Astrocyte (in vitro differentiated cells and primary cell): ENCODE data around the gene NCOR2. TPM values are rescaled to one million over a fixed set of nuclear protein-coding genes. Genes with fewer than 3 reads are reported as not detected.

Experiments used
- DNase-seq: peaks from one replicate; pipeline ENCODE4 v3.0.0-alpha.2; 2010; ENCODE audit warnings: low read depth
- FAIRE-seq: peaks from 2 replicates; lab custom pipeline; 2011; peaks lifted over from hg19 to GRCh38; lab: Jason Lieb, UNC
- H2AFZ ChIP-seq: 2 replicates; pipeline ENCODE4 v1.6.0; 2012; ENCODE audit warnings: low read depth, low read length, inconsistent platforms
- H3K27ac ChIP-seq: 2 replicates; pipeline ENCODE4 v1.5.1; 2011; ENCODE audit warnings: low read depth, low read length, inconsistent platforms
- H3K27me3 ChIP-seq: 2 replicates; pipeline ENCODE4 v1.6.0; 2011; ENCODE audit warnings: low read length, inconsistent platforms; ENCODE audit not compliant: insufficient read depth
- H3K36me3 ChIP-seq: 2 replicates; pipeline ENCODE4 v1.5.1; 2011; ENCODE audit warnings: low read length, inconsistent platforms; ENCODE audit not compliant: insufficient read depth
- H3K4me1 ChIP-seq: 2 replicates; pipeline ENCODE4 v1.5.1; 2011; ENCODE audit warnings: low read length, inconsistent platforms; ENCODE audit not compliant: insufficient read depth
- H3K4me2 ChIP-seq: 2 replicates; pipeline ENCODE4 v1.6.0; 2012; ENCODE audit warnings: low read length, inconsistent platforms
- H3K4me3 ChIP-seq: 2 replicates; pipeline ENCODE4 v1.5.1; 2011; ENCODE audit warnings: low read depth, mild to moderate bottlenecking, low read length, inconsistent platforms; ENCODE audit not compliant: insufficient read depth
- H3K79me2 ChIP-seq: 2 replicates; pipeline ENCODE4 v1.6.0; 2012; ENCODE audit warnings: mild to moderate bottlenecking, low read length, inconsistent platforms; ENCODE audit not compliant: insufficient read depth
- H3K9ac ChIP-seq: 2 replicates; pipeline ENCODE4 v1.6.0; 2012; ENCODE audit warnings: mild to moderate bottlenecking, low read length, inconsistent platforms
- H3K9me3 ChIP-seq: 2 replicates; pipeline ENCODE4 v1.5.1; 2012; ENCODE audit warnings: low read depth, mild to moderate bottlenecking, low read length, inconsistent platforms; ENCODE audit not compliant: insufficient read depth
- H4K20me1 ChIP-seq: 2 replicates; pipeline ENCODE4 v1.6.0; 2012; ENCODE audit warnings: low read length, inconsistent platforms; ENCODE audit not compliant: insufficient read depth
- H3K27ac Mint-ChIP-seq: one replicate; pipeline ENCODE4 v1.8.0; 2021; ENCODE audit warnings: mild to moderate bottlenecking, mixed read lengths; ENCODE audit not compliant: unreplicated experiment
- H3K27me3 Mint-ChIP-seq: one replicate; pipeline ENCODE4 v1.8.0; 2021; ENCODE audit warnings: low read depth, mixed read lengths; ENCODE audit not compliant: unreplicated experiment
- H3K36me3 Mint-ChIP-seq: one replicate; pipeline ENCODE4 v1.8.0; 2021; ENCODE audit warnings: low read depth, mixed read lengths; ENCODE audit not compliant: unreplicated experiment
- H3K4me1 Mint-ChIP-seq: one replicate; pipeline ENCODE4 v1.8.0; 2021; ENCODE audit warnings: low read depth, mixed read lengths; ENCODE audit not compliant: unreplicated experiment
- H3K4me3 Mint-ChIP-seq: one replicate; pipeline ENCODE4 v1.8.0; 2021; ENCODE audit warnings: mild to moderate bottlenecking, moderate library complexity, mixed read lengths; ENCODE audit not compliant: unreplicated experiment
- H3K9me3 Mint-ChIP-seq: one replicate; pipeline ENCODE4 v1.8.0; 2021; ENCODE audit warnings: mild to moderate bottlenecking, mixed read lengths; ENCODE audit not compliant: unreplicated experiment
- CTCF ChIP-seq: IDR thresholded peaks from 2 replicates; pipeline ENCODE4 v1.5.1; 2011; ENCODE audit warnings: low read depth, mild to moderate bottlenecking, inconsistent platforms, low read length, moderate library complexity; ENCODE audit not compliant: insufficient read depth
- EZH2 ChIP-seq: IDR thresholded peaks from 2 replicates; pipeline ENCODE4 v1.6.1; 2012; ENCODE audit warnings: mild to moderate bottlenecking, low read length, inconsistent platforms; ENCODE audit not compliant: insufficient read depth
- total RNA-seq: library from RNA; stranded (reverse); gene quantifications from 2 replicates; pipeline ENCODE4 v1.2.1, GENCODE V29; 2021

Gene NCOR2
- total RNA-seq, 1 donor from 2014 or later, result 425 TPM

- H3K27me3 ChIP-seq, result no peaks in the 10 kb centered on the region
- Mint-ChIP-seq H3K27me3 (peaks cover 13% of the 10 kb centered on the region), H3K9me3 (peaks cover 34% of the 10 kb centered on the region), H3K36me3 (peaks cover 10% of the 10 kb centered on the region), H3K4me1 (no peaks in the 10 kb centered on the region), H3K4me3 (no peak overlapping the region), H3K27ac (no peak overlapping the region)
- no peak overlapping the region for H2AFZ ChIP-seq
- H3K4me1 ChIP-seq, result peaks cover 10% of the 10 kb centered on the region
- no peak overlapping the region for H3K4me3 ChIP-seq
- no peaks in the 10 kb centered on the region for H4K20me1 ChIP-seq
- peaks cover 22% of the 10 kb centered on the region for H3K9me3 ChIP-seq
- FAIRE-seq (no peak), DNase-seq (no peak)
- no peaks in the 10 kb centered on the region for H3K36me3 ChIP-seq
- H3K9ac ChIP-seq, result no peak overlapping the region
- TF ChIP-seq EZH2 (no peak), CTCF (no peak)
- H3K4me2 ChIP-seq, result no peak overlapping the region
- H3K79me2 ChIP-seq, result no peaks in the 10 kb centered on the region
- no peak overlapping the region for H3K27ac ChIP-seq
Observed at GRCh38 chr12:124578854-124579253, 11.4 kb upstream of the NCOR2 start.

DNA sequence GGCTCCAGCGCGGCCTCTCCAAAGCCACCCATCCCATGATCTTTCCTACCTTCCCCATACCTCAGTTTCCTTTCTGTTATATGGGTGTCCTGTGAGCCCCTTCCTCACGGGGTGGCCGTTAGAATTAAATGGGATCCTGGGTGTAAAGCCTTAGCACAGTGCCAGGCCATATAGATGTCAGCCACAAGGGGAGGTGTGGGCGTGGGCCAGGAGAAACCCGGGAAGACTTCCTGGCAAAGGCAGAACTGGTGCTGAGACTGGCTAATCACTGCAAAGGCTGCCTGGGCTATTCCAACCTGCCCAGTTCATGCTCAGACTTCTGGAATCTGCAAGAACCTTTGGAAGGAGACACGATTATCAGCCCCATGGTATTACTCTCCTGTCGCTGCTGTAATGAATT lies 11.0 kb upstream of the NCOR2 start:
- Histone ChIP-seq H3K79me2 (no peaks in the 10 kb centered on the region), H3K36me3 (no peaks in the 10 kb centered on the region), H3K9me3 (peaks cover 22% of the 10 kb centered on the region), H3K27ac (no peak overlapping the region), H2AFZ (no peak overlapping the region), H3K4me1 (peaks cover 10% of the 10 kb centered on the region), H4K20me1 (no peaks in the 10 kb centered on the region), H3K4me3 (no peak overlapping the region), H3K9ac (no peak overlapping the region), H3K4me2 (no peak overlapping the region), H3K27me3 (no peaks in the 10 kb centered on the region)
- Mint-ChIP-seq H3K4me3 (no peak overlapping the region), H3K27me3 (peaks cover 13% of the 10 kb centered on the region), H3K27ac (no peak overlapping the region), H3K9me3 (peaks cover 34% of the 10 kb centered on the region), H3K36me3 (peaks cover 10% of the 10 kb centered on the region), H3K4me1 (peaks cover 4% of the 10 kb centered on the region)
- no peak for FAIRE-seq
- DNase-seq, result no peak
- TF ChIP-seq CTCF (no peak), EZH2 (no peak)

- H3K36me3 ChIP-seq, result no peaks in the 10 kb centered on the region
- no peaks in the 10 kb centered on the region for H3K79me2 ChIP-seq
- Mint-ChIP-seq H3K4me1 (peaks cover 5% of the 10 kb centered on the region), H3K4me3 (no peak overlapping the region), H3K27me3 (peaks cover 13% of the 10 kb centered on the region), H3K27ac (no peak overlapping the region), H3K9me3 (peaks cover 34% of the 10 kb centered on the region), H3K36me3 (peaks cover 10% of the 10 kb centered on the region)
- H3K27ac ChIP-seq, result no peak overlapping the region
- peaks cover 22% of the 10 kb centered on the region for H3K9me3 ChIP-seq
- H3K4me1 ChIP-seq, result peaks cover 10% of the 10 kb centered on the region
- no peaks in the 10 kb centered on the region for H3K27me3 ChIP-seq
- no peaks in the 10 kb centered on the region for H4K20me1 ChIP-seq
- H3K4me3 ChIP-seq, result no peak overlapping the region
- no peak overlapping the region for H3K4me2 ChIP-seq
- H2AFZ ChIP-seq, result no peak overlapping the region
- H3K9ac ChIP-seq, result no peak overlapping the region
- TF ChIP-seq EZH2, result no peak
- DNase-seq (no peak), FAIRE-seq (no peak)
Observed at GRCh38 chr12:124577986-124578385, 10.6 kb upstream of the NCOR2 start.
